NCI-H2107 (cell line): ENCODE measurements around the gene ALDH1L2.
"Not testable (repeated sequence)": the region's sequence is repeated elsewhere in the genome, so short reads cannot be mapped to it uniquely, and the experiment has no call there.

Source experiments
- DNase-seq: peaks from one replicate; lab custom pipeline; 2025; lab: John Stamatoyannopoulos, UW

ALDH1L2 gene

DNA sequence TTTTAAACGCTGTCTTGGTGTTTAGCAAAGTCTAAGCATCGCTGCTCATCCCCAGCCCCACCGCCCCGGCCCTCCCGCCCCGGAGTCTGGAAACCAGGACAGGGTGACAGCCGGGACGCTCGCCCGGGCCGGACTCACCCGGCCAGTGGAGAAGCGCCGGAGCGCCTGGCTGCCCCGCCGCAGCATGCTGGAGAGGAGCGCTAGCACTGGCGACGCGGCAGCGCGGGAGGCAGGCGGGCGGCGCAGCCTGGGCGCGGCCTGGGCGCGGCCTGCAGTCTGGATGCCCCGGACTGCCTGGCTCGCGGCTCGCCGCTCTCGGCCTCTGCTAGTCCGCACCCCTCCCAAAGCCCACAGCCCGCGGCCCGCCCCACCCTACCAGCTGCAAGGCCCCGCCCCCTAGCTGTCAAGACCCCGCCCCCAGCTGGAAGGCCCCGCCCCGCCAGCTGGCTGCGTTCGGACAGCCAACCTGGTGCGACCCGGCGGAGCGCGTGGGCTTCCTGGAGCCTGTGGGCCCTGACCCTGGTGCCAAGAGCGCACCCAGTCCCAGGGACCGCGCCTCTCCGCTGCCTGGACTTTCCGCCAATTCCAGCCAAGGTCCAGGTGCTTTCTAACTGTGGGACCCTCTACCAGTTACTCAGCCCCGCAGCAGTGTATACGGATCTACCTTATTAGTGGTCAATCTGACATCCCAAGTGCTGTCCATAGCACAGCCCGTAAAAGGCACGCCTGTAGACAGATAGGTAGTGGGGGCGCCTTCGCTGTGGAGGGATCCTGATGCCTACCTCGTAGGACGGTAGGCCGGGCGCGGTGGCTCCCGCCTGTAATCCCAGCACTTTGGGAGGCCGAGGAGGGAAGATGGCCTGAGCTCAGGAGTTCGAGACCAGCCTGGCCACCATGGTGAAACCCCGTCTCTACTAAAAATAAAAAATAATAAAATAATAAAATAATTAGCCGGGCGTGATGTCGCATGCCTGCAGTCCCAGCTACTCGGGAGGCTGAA lies at the start of gene ALDH1L2:
Gene ALDH1L2 (minus strand): TSS at position 208 of the 1,000 bp plus-strand sequence. CDS start 22 bp downstream, at position 186.
- peak; percentile 61 for DNase-seq

DNA sequence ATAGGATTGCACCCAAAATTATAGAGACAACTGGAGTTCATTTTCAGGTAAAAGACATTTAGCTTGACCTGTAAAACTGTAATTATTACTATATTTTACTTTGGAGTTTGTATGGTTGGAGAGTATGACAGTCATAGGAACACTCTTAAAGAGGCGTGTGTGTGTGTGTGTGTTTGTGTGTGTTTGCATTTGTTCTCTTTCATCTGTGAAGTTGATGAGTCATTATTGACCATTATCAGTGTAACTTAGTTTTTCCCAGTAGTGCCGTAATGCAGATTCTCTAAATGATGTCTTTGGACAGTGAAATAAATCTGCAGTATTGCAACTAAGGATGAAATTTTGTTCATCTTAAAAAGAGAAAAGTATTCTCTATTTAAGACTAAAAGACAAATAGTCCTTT lies 36.3 kb upstream of the ALDH1L2 start:
- DNase-seq = no peak

DNA sequence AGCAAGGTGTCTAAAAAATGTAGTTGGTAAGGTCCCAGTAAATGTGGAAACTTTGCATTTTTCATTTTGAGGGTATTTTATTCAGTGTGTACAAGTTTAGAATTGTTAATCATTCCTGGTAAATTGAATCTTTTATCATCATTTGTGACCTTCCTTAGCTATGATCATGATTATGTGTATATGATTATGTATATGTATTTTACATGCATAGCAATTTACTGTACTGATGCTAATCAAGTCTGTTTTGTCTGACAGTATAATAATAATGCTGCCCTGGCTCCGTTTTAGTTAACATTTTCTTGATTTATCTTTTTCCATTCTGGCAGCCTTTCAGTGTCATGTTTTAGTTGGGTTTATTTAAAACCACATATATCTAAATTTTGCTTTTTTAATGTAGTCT lies 32.7 kb upstream of the ALDH1L2 start:
- DNase-seq = no peak

DNA sequence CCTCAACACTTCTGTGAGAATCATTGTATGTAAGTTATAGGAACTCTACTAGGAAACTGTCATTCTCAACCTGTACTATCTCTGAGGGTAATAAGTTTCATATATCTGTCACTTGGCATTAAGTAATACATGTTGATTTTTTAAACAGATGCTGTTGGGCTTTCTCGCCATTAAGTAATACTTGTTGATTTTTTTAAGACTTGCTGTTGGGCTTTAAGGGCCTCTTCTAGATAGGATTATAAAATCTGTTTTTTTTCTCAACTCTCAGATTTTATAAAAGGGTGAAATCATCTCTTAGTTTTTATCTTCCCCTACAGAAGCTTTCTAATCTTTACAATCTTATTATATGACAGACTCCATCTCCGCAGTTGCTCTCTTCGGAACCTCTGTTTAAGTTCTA lies 28.8 kb upstream of the ALDH1L2 start:
- no peak for DNase-seq

DNA sequence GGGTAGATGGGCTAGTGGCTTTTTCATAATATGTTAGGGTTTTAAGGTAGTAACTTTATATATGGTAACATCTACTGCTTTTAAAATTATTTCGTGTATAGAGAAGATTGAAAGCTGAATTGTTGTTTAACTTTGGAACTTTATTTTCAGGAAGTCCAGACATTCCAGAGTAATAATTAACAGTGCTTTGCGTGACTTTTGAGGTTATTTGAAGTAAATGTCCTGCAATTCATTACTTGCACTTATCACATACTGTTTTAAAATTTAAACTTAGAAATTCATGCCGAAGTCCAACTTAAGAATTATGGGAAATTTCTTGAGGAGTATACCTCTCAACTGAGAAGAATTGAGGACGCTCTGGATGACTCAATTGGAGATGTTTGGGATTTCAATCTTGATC lies 26.6 kb upstream of the ALDH1L2 start:
- no peak for DNase-seq

DNA sequence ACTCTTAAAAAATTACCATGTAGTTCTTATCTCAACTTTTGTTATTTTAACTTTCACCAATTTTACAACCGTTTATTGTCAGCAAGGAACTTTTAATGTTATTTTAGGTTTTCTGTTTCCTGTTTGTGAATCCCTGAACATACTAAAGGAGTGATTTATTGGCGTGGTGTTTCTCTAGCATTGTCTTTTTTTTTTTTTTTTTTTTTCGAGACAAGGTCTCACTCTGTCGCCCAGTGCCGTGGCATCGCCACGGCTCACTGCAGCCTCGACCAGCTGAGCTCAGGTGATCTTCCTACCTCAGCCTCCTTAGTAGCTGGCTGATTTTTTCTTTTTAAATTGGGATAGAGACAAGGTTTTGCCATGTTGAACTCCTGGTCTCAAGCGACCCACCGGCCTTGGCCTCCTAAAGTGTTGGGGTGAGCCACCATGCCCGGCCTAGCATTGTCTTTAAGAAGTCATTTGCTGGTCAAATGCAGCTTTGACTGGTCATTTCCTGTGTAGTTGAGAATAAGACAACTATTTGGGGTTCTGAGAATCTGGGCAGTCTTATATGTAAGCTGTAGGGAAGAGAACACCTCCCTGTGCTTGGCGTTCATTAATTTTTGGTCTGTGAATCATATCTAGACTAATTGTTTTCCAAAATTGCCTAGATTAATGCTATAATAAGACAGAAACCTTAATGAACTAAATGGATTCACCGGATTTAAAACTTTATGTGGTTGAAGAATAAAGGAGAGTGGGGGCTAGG lies 25.4 kb upstream of the ALDH1L2 start:
- no peak for DNase-seq

DNA sequence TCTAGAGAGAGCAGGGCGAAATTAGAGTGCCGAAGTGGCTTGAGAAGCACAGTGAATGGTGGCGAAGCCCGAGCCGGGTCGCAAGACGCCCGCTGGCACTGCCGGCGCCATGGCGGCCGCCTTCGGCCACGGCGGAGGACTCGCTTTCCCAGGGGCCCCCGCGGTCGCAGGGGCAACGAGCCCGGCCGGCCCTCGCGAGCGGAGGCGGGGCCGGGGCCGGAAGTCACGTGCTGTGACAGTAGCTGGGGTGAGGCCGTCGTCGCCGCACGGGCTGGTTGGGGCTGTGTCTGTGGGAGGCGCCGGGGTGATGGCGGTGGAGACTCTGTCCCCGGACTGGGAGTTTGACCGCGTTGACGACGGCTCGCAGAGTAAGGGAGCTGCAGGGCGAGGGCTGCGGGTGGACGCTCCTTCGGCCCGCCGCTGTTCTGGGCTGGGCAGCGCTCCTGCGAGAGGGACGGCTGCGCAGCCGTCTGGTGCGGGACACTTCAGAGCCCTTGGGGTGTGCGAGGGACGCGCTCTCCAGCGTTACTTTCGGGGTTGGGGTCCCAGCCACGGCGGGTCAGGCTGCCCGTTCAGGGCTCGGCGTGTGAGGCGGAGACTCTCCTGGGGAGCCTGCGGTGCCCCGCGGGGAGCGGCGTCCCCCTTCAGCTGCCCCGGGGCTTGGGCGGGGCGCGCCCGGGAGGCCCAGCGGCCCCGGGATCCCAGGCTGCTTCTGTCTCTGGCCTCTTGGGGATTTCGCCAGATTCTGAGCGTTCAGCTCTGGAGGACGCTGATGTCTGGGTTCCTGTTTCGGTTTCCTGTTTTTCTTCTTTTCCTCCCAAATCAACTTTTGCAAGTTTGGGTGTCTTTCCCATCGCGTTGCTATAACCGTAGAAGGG lies 23.5 kb upstream of the ALDH1L2 start, which contains the start of gene WASHC4:
Gene WASHC4 (plus strand): TSS at position 238 of the 878 bp plus-strand sequence. CDS start 70 bp downstream, at position 308.
- peak; percentile 90 for DNase-seq

DNA sequence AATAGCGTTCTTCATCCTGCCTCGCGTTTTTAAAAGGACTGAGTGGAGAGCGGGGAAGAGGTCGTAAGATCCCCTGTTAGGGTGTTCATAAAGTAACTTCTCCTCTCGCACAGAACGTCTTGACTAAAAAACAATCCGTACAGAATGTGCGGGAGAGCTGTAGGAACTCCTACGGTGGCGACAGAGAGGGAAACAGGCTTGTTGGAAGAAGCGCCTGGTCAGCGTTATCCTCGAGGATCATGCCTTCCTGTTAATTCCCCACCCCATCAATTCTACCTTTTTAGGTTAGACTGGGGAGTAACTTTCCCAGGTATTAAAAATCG lies 22.9 kb upstream of the ALDH1L2 start:
- no peak for DNase-seq

DNA sequence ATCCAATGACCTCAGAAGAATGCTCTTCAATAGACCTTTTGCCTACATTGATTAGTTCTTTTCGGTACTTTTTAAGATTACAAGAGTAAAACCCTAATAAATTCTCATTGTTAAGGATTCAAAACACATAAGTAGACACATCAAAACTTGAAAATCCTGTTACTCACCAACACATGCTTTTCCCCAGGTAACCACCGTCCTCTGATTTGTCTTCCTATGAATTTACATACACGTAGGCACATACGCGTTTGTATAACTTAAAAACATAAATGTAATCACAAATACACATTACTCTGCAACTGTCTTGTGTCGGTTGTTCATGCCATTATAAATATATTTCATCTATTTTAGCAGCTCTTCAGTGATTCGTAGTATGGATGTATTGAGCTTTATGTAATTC lies 22.4 kb upstream of the ALDH1L2 start:
- no peak for DNase-seq

DNA sequence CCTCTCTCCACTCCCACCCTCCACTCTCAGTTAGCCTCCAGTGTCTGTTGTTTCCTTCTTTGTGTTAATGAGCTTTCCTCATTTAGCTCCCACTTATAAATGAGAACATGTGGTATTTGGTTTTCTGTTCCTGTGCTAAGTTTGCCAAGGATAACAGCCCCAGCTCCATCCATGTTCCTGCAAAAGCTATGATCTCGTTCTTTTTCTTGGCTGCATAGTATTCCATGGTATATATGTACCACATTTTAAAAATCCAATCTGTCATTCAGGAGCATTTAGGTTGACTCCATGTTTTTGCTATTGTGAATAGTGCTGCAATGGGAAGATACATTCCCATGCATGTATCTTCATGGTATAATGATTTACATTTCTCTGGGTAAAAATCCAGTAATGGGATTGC lies 20.5 kb upstream of the ALDH1L2 start:
- no peak for DNase-seq

DNA sequence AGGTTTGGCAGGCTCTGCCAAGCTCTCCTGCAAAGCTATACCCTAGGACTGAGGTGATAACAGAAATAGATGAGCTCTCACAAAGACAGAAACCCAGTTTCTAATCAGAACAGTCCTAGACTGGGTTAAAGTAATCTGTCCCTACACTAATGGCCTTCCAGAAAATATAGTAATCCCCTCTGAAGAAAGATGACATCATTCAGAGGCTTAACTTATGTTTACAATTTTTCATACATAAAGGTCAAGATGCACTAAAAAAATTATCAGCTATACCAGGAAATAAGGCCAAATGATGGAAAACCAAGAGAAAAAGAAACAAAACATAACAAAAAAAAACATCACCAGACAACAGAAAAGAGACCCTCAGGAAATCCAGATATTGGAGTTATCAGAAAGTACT lies 18.4 kb upstream of the ALDH1L2 start:
- no peak for DNase-seq

DNA sequence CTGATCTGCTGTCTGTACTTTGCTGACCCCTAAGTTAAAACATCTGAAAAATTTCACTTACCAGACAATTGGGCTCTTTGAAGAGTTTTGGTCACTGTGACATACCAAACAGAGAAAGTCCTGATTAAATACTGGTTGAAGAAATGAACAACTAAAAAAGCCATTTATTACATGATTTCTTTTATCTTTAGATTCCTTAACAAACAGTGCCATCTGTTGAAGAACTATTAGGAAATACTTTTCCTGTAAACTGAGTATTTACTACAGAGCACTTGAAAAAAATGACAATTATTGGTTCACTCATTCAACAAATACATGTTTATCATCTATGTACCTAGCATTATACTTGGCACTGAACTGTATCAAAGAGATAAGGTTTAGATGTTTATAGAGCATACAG lies 16.7 kb upstream of the ALDH1L2 start:
- no peak for DNase-seq

DNA sequence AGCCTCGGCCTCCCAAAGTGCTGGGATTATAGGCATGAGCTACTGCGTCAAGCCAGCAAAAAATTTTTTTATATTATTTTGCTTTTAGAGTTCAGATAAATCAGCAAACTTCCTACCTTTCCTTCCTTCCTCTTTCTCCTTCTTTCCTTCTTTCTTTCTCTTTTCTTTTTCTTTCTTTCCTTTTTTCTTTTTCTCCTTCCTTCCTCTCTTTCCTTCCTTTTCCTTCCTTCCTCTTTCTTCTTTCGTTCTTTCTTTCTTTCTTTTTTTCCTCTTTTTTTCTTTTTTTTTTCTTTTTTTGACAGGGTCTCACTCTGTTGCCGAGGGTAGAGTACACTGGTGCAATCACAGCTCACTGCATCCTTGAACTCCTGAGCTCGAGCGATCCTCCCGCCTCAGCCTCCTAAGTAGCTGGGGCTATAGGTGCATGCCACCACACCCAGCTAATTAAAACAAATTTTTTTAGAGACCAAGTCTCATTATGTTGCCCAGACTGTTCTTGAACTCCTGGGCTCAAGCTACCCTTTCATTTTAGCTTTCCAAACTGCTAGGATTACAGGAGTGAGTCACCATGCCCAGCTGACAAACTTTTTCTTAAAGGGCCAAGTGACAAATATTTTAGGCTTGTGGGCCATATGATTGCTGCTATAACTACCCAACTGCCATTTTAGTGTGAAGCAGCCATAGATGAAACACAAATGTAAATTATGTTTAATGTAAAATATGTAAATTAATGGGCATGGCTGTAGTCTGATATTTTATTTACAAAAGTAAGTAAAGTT lies 16.1 kb upstream of the ALDH1L2 start:
- DNase-seq = no peak

DNA sequence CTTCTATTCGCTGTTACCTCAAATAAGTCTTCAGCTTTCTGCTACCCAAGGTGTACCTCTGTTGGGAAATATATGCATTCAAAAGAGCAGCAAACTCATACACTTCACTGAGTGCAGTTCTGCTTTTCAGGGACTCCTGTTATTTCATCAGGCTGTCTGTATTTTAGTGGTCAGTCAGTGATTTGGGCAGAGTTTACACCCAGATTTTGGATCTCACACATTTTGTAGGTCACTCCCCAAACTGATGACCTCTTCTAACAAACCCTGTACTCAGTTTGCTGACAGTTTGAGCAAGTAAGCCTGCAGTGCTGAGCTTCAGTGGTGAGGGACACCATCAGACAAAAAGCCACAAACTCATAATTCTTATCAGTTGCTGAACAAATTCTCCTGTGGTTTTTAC lies 15.1 kb upstream of the ALDH1L2 start:
- no peak for DNase-seq

DNA sequence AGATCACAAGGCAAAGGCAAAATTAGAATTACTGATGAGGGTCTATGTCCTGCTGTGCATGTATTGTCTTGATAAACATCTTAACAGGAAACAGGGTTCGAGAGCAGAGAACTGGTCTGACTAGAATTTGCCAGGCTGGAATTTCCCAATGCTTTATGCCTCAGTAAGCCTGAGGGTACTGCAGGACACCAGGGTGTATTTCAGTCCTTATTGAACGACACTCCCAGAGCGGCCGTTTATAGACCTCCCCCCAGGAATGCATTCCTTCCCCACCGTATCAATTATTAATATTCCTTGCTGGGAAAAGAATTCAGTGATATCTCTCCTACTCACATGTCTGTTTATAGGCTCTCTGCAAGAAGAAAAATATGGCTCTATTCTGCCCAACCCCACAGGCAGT lies 11.1 kb upstream of the ALDH1L2 start:
- not testable (repeated sequence) for DNase-seq

DNA sequence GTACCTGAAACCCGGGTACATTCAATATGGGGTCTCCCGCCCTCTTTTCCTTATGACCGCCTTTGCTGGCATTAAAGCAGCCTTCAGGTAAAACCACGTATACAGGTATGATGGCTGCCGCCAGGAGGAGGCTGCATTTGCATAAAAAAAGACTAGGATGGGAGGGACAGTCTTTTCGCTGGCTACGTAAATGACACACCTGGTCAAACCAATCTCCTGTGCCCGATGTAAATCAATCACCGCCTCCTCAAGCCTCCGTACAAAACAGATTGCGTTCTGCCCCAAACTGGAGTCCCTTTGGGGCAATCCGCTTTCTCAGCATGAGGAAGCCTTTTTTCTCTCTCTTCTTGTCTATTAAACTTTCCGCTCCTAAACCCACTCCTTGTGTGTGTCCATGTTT lies 8.1 kb upstream of the ALDH1L2 start:
- DNase-seq = no peak

DNA sequence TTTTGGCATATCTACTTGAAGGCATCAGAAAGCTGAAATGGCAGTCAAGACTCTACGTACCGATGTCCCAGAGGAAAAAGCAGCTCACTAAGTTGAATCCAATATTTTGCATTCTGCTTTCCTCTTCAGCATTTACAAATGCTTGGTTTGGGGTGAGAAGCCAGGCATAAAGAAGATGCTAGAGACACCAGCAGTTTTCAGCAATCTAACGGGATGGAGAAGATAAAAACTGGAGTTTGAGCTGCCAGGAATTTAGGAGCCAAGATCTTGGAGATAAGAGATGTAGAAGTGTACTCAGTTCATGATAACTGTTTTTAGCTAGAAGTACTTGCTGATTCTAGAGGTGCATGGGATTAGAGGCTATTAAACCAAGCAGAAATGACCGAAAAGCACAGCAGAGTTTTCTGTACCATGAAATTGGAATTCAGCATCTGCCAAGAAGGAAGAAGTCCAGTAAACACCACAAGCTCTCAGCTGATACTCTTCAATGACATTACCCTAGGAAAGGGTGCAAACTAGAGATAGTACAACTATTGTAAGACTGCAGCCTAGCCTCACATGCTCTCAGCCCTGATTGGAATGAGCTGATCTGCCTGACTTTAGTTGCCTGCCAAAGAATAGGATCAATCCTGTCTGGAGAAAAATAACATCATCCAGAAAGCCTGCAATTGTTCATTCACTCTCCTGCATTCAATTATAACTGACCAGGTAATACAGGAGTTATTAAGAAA lies 7.4 kb upstream of the ALDH1L2 start:
- DNase-seq = no peak

DNA sequence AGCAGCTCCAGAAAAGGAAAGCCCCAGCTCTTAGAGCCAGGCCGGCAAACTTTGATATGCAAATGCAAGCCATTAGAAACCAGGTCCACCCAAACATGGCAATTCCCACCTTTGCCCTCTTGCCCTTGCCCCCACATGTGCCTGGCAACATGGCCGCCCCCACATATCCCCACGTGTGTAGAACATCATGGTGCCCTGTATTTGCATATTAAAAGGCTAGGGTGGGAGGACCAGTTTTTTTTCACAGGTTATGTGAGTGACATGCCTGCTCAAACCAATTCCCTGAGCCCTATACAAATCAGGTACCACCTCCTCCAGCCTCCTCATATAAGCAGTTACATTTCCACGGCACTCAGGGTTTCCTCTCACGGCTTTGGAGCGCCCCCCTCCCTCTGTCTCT lies 6.1 kb upstream of the ALDH1L2 start:
- DNase-seq = no peak

DNA sequence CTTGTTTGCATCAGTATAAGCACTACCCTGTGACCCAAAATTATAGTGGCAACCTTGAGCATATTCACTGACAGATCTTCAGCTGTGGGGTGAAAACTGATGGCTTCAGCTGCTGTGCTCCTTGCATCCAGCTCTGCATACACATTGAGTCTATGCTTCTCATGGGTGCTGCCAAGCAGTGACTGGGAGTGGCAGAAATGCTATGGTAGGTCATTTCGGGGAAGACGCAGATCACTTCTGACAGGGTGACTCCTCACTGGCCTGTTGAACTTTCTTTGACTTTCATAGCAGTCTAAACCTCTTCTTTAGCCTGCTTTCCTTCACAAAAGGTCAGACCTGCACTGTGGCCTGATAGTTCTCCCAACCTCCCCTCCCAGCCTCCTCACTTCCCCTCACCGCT lies 5.6 kb upstream of the ALDH1L2 start:
- DNase-seq = no peak

DNA sequence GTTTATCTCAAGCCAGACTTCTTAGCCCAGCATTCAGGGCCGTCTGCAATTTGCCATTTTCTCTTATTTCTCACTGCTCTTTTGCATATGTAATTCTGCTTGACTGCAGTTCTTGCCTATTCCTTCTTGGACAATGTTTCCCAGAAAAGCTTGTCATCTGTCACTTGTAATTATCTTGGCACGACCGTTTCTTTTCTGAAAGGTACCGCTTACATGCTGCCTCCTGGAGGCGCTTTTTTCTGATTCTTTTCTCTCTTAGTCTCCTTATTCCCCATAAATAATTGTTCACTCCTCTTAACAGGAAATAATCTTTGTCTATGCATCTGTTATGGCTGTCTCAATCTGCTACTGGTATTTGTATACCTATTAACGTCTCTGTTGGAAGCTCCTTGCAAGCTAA lies 1.2 kb upstream of the ALDH1L2 start:
- no peak for DNase-seq
